ENCODE results near the gene SNAPC4.

The SNAPC4 gene

GRCh38 chr9:136411378-136411777 lies 11.4 kb upstream of the SNAPC4 start:
- no peak for TF ChIP-seq CTCF (IDR thresholded peaks at IDR 0.05)

- TF ChIP-seq CTCF (IDR thresholded peaks at IDR 0.05) = no peak
Observed at GRCh38 chr9:136410500-136411287, 10.7 kb upstream of the SNAPC4 start, which contains the start of the genes ENTR1 and PMPCA. ENTR1 (minus strand) TSS chr9:136410614; CDS start chr9:136410397, 217 bp downstream. PMPCA (plus strand) TSS chr9:136410658; CDS start chr9:136410669, 11 bp downstream.

- TF ChIP-seq CTCF (IDR thresholded peaks at IDR 0.05) = no peak
Observed at GRCh38 chr9:136409557-136410455, 9.8 kb upstream of the SNAPC4 start.

GRCh38 chr9:136407911-136408310 lies 7.9 kb upstream of the SNAPC4 start:
- TF ChIP-seq CTCF (IDR thresholded peaks at IDR 0.05) = no peak

GRCh38 chr9:136405481-136405880 lies 5.5 kb upstream of the SNAPC4 start:
- no peak for TF ChIP-seq CTCF (IDR thresholded peaks at IDR 0.05)

DNA sequence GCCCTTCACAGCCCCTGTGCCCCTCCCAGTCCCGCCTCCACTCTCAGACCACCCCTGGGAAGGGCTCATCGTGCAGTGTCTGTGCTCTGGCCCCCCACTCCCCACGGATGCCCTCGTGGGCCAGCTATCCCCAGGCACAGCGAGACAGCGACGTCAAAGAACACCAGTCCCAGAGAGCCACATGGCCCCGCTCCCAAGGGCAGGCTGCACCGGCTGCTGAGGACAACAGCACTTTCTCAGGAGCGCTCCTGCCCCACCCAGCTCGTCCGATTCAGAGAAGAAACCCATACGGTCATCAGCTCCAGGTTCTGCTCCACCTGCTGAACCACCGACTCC lies 4.8 kb upstream of the SNAPC4 start:
- TF ChIP-seq CTCF (IDR thresholded peaks at IDR 0.05) = no peak

GRCh38 chr9:136403915-136404800 lies 4.2 kb upstream of the SNAPC4 start:
- TF ChIP-seq CTCF (IDR thresholded peaks at IDR 0.05) = no peak

Data from LNCAP (cell line).